ENCODE data around the gene DPY19L1. TPM values are rescaled to one million over a fixed set of nuclear protein-coding genes. Genes with fewer than 3 reads are reported as not detected.
"Not testable (repeated sequence)": the region's sequence is repeated elsewhere in the genome, so short reads cannot be mapped to it uniquely, and the experiment has no call there.

The DPY19L1 gene
- total RNA-seq, 1 experiment from 2014 or later: 10.7 TPM

DNA sequence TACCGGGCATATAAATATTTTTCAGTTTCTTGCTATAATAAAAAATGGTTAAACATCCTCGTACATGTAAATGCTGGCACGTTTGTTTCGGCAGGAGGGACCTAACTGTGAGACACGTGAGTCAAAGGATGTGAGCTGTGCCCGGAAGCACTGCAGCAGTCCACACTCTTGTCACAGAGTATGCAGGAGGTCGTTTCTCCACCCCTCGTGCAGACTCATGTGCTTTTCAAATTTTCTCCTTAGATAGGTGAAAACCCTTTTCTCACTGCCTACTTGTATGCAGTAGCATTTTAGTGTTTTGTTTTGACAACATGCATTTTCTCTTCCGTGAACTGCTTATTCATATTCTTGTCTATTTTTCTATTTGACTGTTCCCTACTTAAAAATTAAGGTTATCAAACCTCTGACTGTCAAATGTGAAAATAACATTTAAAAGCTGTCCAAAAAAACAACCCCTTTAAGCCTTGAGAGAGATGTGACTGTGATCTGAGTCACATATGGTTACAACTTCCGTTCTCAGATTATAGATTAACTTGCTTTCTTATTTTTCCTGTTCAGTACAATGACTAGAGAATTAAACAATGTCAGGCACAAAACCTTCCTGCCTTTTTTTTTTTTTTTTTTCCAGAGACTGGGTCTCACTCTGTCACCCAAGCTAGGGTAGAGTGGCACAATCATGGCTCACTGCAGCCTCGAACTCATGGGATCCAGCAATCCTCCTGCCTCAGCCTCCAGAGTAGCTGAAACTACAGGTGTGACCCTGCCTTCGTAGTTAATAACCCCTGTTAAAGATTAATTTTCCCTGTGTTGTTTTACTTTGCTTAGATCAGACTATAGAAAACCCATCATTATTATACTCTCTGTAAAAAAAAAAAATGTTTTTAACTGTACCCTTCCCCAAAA, 45.1 kb downstream of the DPY19L1 start:
- Histone ChIP-seq H3K36me3 (ENCODE audit: low read depth, low read length) (no peaks in the 10 kb centered on the region), H3K4me1 (ENCODE audit: insufficient read depth, low read length) (peaks cover 20% of the 10 kb centered on the region), H3K79me2 (ENCODE audit: low read length) (no peaks in the 10 kb centered on the region), H3K27me3 (ENCODE audit: low read length) (no peaks in the 10 kb centered on the region), H3K4me3 (ENCODE audit: low read length) (peak overlapping the region; percentile 44), H3K9me3 (ENCODE audit: low read length) (no peaks in the 10 kb centered on the region), H3K27ac (ENCODE audit: low read length) (peak overlapping the region; percentile 84), H3K9me2 (replicated peaks; ENCODE audit: low read length) (no peaks in the 10 kb centered on the region), H4K20me1 (ENCODE audit: low read length) (no peaks in the 10 kb centered on the region), H3K4me2 (ENCODE audit: low read length) (peak overlapping the region; percentile 59), H3K9ac (ENCODE audit: low read length) (peak overlapping the region; percentile 33), H2AFZ (ENCODE audit: low read length) (peak overlapping the region; percentile 2; the same call in 1 of the 2 replicates), H3F3A (ENCODE audit: low read length, unreplicated experiment) (no peaks in the 10 kb centered on the region)
- no peak for TF ChIP-seq EZH2phosphoT487 (IDR thresholded peaks at IDR 0.05; ENCODE audit: borderline replicate concordance, low read length)
- CTCF ChIA-PET: no interaction called here
- intact Hi-C loops (cut with micrococcal nuclease): loop anchor here (1.0 kb wide), 1 partner anchor 11 kb away; no protein-coding TSS in a partner anchor
- ATAC-seq (peak; percentile 94), DNase-seq (peak; percentile 75)
- POLR2A ChIA-PET (ENCODE audit: unreplicated experiment): interaction anchor here (0.7 kb wide), 1 partner anchor 27 kb away, joined by 3 read pairs; no protein-coding TSS in a partner anchor
- BruUV-seq (replicated peaks): no TSS peak

DNA sequence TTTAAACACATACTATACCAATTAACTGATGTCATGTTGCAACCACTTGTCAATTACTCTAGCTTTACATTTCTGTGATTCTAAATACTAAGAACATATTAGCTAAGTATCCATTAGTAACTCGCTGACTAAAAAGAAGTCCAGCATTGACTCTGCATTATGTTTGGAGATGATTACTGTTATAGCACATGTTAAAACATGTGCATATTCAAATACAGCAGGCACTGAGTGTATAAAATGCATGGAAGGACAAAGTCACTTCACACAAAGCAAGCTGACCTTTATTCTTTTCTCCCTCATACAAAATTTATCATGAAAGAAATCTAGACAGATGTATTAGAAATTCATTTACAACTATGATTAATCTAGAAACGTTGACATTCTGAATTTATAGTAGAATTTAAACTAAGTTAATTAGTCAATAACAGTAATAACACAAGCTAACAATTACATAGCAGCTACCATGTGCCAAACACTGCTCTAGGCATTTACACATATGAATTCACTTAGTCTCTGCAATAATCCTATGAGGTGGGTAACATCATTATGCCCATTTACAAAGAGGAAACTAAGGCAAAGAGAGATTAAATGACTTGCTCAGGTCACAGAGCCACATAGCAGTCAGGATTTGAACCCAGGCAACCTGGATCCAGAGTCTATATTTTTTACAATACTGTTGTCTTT, 48.7 kb downstream of the DPY19L1 start:
- H3F3A ChIP-seq (ENCODE audit: low read length, unreplicated experiment); ATAC-seq; CTCF ChIA-PET; DNase-seq; H4K20me1 ChIP-seq (ENCODE audit: low read length); H3K4me2 ChIP-seq (ENCODE audit: low read length); H3K9ac ChIP-seq (ENCODE audit: low read length); H3K27ac ChIP-seq (ENCODE audit: low read length); POLR2A ChIA-PET (ENCODE audit: unreplicated experiment); H3K79me2 ChIP-seq (ENCODE audit: low read length); BruUV-seq (replicated peaks); H3K9me2 ChIP-seq (replicated peaks; ENCODE audit: low read length); H3K27me3 ChIP-seq (ENCODE audit: low read length); H2AFZ ChIP-seq (ENCODE audit: low read length); H3K4me3 ChIP-seq (ENCODE audit: low read length); H3K9me3 ChIP-seq (ENCODE audit: low read length); intact Hi-C loops (cut with micrococcal nuclease); H3K36me3 ChIP-seq (ENCODE audit: low read depth, low read length): not testable (repeated sequence)
- H3K4me1 ChIP-seq (ENCODE audit: insufficient read depth, low read length): peaks cover 20% of the 10 kb centered on the region

DNA sequence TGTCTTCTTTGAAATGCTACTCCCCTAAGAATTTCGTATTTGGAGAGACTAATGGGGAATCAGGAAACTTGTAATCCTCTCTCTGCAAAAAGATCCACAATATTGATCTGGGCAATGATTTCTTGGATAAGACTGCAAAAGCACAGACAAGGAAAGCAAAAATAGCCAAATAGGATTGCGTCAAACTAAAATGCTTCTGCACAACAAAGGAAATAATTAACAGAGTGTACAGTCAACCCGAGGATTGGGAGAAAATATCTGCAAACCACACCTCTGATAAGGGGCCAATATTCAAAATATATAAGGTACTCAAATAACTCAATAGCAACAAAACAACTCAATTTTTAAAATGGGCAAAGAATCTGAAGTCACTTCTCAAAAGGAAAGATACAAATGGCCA, 52.1 kb downstream of the DPY19L1 start:
- CTCF ChIA-PET; H3K9me3 ChIP-seq (ENCODE audit: low read length); BruUV-seq (replicated peaks); H3K4me1 ChIP-seq (ENCODE audit: insufficient read depth, low read length); ATAC-seq; POLR2A ChIA-PET (ENCODE audit: unreplicated experiment); H3K9ac ChIP-seq (ENCODE audit: low read length); H2AFZ ChIP-seq (ENCODE audit: low read length); H3K4me2 ChIP-seq (ENCODE audit: low read length); H3K4me3 ChIP-seq (ENCODE audit: low read length); H4K20me1 ChIP-seq (ENCODE audit: low read length); H3K27ac ChIP-seq (ENCODE audit: low read length); H3F3A ChIP-seq (ENCODE audit: low read length, unreplicated experiment); DNase-seq; intact Hi-C loops (cut with micrococcal nuclease); H3K79me2 ChIP-seq (ENCODE audit: low read length); H3K9me2 ChIP-seq (replicated peaks; ENCODE audit: low read length); H3K36me3 ChIP-seq (ENCODE audit: low read depth, low read length); H3K27me3 ChIP-seq (ENCODE audit: low read length): not testable (repeated sequence)

DNA sequence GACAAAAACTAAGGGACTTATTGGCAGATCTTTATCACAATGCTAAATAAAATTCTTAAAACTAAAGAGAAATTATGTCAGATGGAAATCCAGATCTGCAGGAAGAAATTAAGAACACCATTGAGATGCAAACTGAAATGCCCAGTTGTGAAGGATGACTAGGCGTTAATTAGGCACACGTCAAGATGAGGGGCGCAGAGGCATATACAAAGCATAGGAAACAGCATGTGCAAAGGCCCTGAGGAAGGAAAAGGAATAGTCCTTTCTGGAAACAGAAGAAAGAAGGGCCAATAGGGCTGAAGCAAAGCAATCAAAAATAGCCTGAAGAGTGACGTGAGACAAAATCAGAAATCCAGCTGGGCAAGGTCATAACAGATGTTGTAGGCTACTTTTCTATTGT, 53.1 kb downstream of the DPY19L1 start:
- CTCF ChIA-PET; H3K9me3 ChIP-seq (ENCODE audit: low read length); H3K9ac ChIP-seq (ENCODE audit: low read length): not testable (repeated sequence)

More for the DNA sequence above, 53.1 kb downstream of the DPY19L1 start:
- H3K4me1 ChIP-seq (ENCODE audit: insufficient read depth, low read length); H3K27me3 ChIP-seq (ENCODE audit: low read length); H3K4me3 ChIP-seq (ENCODE audit: low read length); H4K20me1 ChIP-seq (ENCODE audit: low read length); DNase-seq; H3K9me2 ChIP-seq (replicated peaks; ENCODE audit: low read length); H2AFZ ChIP-seq (ENCODE audit: low read length); H3K4me2 ChIP-seq (ENCODE audit: low read length); ATAC-seq; H3K36me3 ChIP-seq (ENCODE audit: low read depth, low read length); intact Hi-C loops (cut with micrococcal nuclease); POLR2A ChIA-PET (ENCODE audit: unreplicated experiment); H3F3A ChIP-seq (ENCODE audit: low read length, unreplicated experiment); H3K79me2 ChIP-seq (ENCODE audit: low read length); H3K27ac ChIP-seq (ENCODE audit: low read length); BruUV-seq (replicated peaks): not testable (repeated sequence)
